AG09319 (cell line): ENCODE data around the gene SLC13A2.

Experiments used
- DNase-seq: peaks from one replicate; pipeline ENCODE4 v3.0.0-alpha.2; 2010; ENCODE audit warnings: low read depth; ENCODE audit errors: extremely low read depth
- CTCF ChIP-seq: IDR thresholded peaks from 2 replicates; pipeline ENCODE4 v1.5.1; 2011; ENCODE audit warnings: low read depth, mild to moderate bottlenecking, inconsistent platforms, low read length, moderate library complexity

Gene SLC13A2

GRCh38 chr17:28509789-28510188 lies 36.3 kb downstream of the SLC13A2 start:
- TF ChIP-seq CTCF: no peak
- no peak for DNase-seq

DNA sequence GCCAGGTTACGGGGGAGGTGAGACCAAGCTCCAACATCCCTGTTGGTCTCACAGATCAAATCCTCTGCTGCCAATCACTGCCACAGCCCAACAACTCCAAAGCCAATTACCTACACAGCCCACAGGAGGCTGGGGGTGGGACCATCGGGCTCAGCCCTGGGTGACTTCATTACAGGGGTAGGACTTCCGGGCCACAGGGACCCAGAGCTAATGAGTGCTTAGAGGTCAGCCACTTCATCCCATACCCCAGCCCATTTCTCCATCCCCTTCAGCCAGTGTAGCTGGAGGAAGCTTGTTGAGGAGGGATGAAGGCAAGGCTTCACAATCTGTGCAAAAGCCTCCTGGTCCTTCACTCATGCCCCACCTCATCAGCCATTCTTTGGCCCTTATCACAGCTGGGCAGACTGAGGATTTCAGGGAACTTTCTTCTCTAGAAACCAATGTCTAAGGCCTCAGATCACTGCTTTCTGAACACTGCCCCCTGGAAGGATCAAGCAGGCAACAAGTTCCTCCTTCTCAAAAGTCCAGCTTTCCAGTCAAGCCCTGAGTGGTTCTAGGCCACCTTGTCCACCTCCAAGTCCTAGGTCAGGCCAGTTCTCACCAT lies 38.5 kb downstream of the SLC13A2 start:
- no peak for DNase-seq
- no peak for TF ChIP-seq CTCF

- no peak for DNase-seq
Measured at GRCh38 chr17:28513476-28513875, 40.0 kb downstream of the SLC13A2 start.

GRCh38 chr17:28514561-28515002 lies 41.1 kb downstream of the SLC13A2 start:
- no peak for DNase-seq
- TF ChIP-seq CTCF: no peak

More at GRCh38 chr17:28513476-28513875, 40.0 kb downstream of the SLC13A2 start:
- TF ChIP-seq CTCF: no peak

GRCh38 chr17:28515518-28515917 lies 42.1 kb downstream of the SLC13A2 start:
- no peak for DNase-seq
- no peak for TF ChIP-seq CTCF

GRCh38 chr17:28518132-28518531 lies 44.7 kb downstream of the SLC13A2 start:
- TF ChIP-seq CTCF: no peak
- no peak for DNase-seq

DNA sequence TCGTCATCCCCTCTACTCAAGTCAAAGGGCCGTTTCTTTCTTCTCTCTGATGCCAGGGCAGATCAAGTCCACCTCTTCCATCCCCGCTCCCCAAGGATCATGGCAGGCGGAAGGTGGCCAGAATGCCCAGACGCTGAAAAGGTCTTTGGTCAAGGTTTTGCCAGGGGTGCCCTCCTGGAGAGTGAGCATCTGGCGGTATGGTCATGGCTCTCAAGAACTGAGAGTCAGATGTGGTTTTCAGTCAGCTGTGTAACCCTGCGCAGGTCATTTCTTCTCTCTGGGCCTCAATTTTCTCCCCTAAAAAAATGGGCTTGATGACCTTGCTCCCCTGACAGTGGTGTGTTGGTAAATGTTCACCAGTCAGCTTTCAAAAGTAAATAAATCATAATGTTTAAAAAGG lies 45.1 kb downstream of the SLC13A2 start:
- no peak for TF ChIP-seq CTCF
- DNase-seq: no peak
